WTC11 (cell line): Measurements from ENCODE around the gene PEAR1. TPM values are rescaled to one million over a fixed set of nuclear protein-coding genes. Genes with fewer than 3 reads are reported as not detected.

Experiments used
- ATAC-seq: fragments of 200-7000 bp; cut with Tn5 transposase; 2 replicates; pipeline ENCODE4 v1.10.0; 2021; ENCODE audit warnings: mild to moderate bottlenecking, moderate library complexity
- CTCF ChIA-PET: fragments of 300-600 bp; sonication (Branson Sonifier 250); formaldehyde crosslinking; loops from one replicate; lab custom pipeline; 2021; ENCODE audit warnings: antibody characterized with exemption; lab: Charles Lee
- POLR2A ChIA-PET: fragments of 350-600 bp; sonication (Branson Sonifier 250); formaldehyde crosslinking; loops from one replicate; lab custom pipeline; 2021; ENCODE audit warnings: antibody characterized with exemption; lab: Charles Lee
- DNase-seq: peaks from one replicate; pipeline ENCODE4 v3.0.0; 2021; ENCODE audit warnings: low spot score
- H3K27ac Mint-ChIP-seq: 2 replicates; pipeline ENCODE4 v1.8.0; 2021; ENCODE audit warnings: mixed read lengths
- H3K27me3 Mint-ChIP-seq: 2 replicates; pipeline ENCODE4 v1.8.0; 2021; ENCODE audit warnings: low read depth, mild to moderate bottlenecking, moderate library complexity, mixed read lengths
- H3K36me3 Mint-ChIP-seq: 2 replicates; pipeline ENCODE4 v1.8.0; 2021; ENCODE audit warnings: mixed read lengths
- H3K4me1 Mint-ChIP-seq: 2 replicates; pipeline ENCODE4 v1.8.0; 2022; ENCODE audit warnings: mixed read lengths
- H3K4me3 Mint-ChIP-seq: 2 replicates; pipeline ENCODE4 v1.8.0; 2021; ENCODE audit warnings: mild to moderate bottlenecking, moderate library complexity, mixed read lengths
- H3K9me3 Mint-ChIP-seq: 2 replicates; pipeline ENCODE4 v1.8.0; 2021; ENCODE audit warnings: mixed read lengths
- ATF3 ChIP-seq: sonication (generic); formaldehyde crosslinking; conservative IDR thresholded peaks from 2 replicates; pipeline ENCODE4 v1.8.1; 2022; ENCODE audit warnings: mild to moderate bottlenecking, missing genetic modification reagents
- E2F1 ChIP-seq: sonication (generic); formaldehyde crosslinking; IDR thresholded peaks from 2 replicates; pipeline ENCODE4 v1.8.0; 2022; ENCODE audit warnings: mild to moderate bottlenecking, missing genetic modification reagents
- E2F4 ChIP-seq: sonication (generic); formaldehyde crosslinking; IDR thresholded peaks from 2 replicates; pipeline ENCODE4 v1.8.1; 2022; ENCODE audit warnings: low read depth, mild to moderate bottlenecking, moderate library complexity, missing genetic modification reagents, borderline replicate concordance
- E2F5 ChIP-seq: sonication (generic); formaldehyde crosslinking; IDR thresholded peaks from 2 replicates; pipeline ENCODE4 v1.8.1; 2022; ENCODE audit warnings: mild to moderate bottlenecking, moderate library complexity, missing genetic modification reagents
- ESRRA ChIP-seq: sonication (generic); formaldehyde crosslinking; IDR thresholded peaks from 2 replicates; pipeline ENCODE4 v1.8.1; 2022; ENCODE audit warnings: mild to moderate bottlenecking, missing genetic modification reagents, borderline replicate concordance
- GABPB1 ChIP-seq: sonication (generic); formaldehyde crosslinking; IDR thresholded peaks from 2 replicates; pipeline ENCODE4 v1.8.1; 2023; ENCODE audit warnings: mild to moderate bottlenecking, missing genetic modification reagents
- GRHL2 ChIP-seq: fragments of 250-450 bp; sonication (Bioruptor Pico); IDR thresholded peaks from 2 replicates; pipeline ENCODE4 v1.8.0; 2022; ENCODE audit warnings: mild to moderate bottlenecking, moderate library complexity; ENCODE audit not compliant: insufficient replicate concordance, severe bottlenecking
- HMGA2 ChIP-seq: fragments of 250-450 bp; sonication (Bioruptor Pico); IDR thresholded peaks from 2 replicates; pipeline ENCODE4 v1.4.0; 2021; ENCODE audit warnings: mild to moderate bottlenecking, moderate library complexity
- IRF1 ChIP-seq: sonication (generic); formaldehyde crosslinking; IDR thresholded peaks from 2 replicates; pipeline ENCODE4 v1.8.0; 2023; ENCODE audit warnings: missing genetic modification reagents
- IRF2 ChIP-seq: sonication (generic); formaldehyde crosslinking; IDR thresholded peaks from 2 replicates; pipeline ENCODE4 v1.8.0; 2022; ENCODE audit warnings: low read depth, missing genetic modification reagents, borderline replicate concordance
- KAT7 ChIP-seq: sonication (generic); formaldehyde crosslinking; IDR thresholded peaks from 2 replicates; pipeline ENCODE4 v1.8.1; 2023; ENCODE audit warnings: missing genetic modification reagents, mild to moderate bottlenecking, borderline replicate concordance
- NR1H2 ChIP-seq: sonication (generic); formaldehyde crosslinking; IDR thresholded peaks from 2 replicates; pipeline ENCODE4 v1.9.0; 2021; ENCODE audit warnings: mild to moderate bottlenecking, moderate library complexity, missing genetic modification reagents
- PRRX2 ChIP-seq: fragments of 250-450 bp; sonication (Bioruptor Pico); IDR thresholded peaks from 2 replicates; pipeline ENCODE4 v1.8.0; 2021; ENCODE audit warnings: mild to moderate bottlenecking
- RELA ChIP-seq: sonication (generic); formaldehyde crosslinking; IDR thresholded peaks from 2 replicates; pipeline ENCODE4 v1.8.1; 2022; ENCODE audit warnings: missing genetic modification reagents, mild to moderate bottlenecking, borderline replicate concordance
- SP1 ChIP-seq: sonication (generic); formaldehyde crosslinking; conservative IDR thresholded peaks from 2 replicates; pipeline ENCODE4 v1.8.1; 2022; ENCODE audit warnings: missing genetic modification reagents
- TEAD1 ChIP-seq: sonication (generic); formaldehyde crosslinking; IDR thresholded peaks from 2 replicates; pipeline ENCODE4 v1.8.0; 2022; ENCODE audit warnings: mild to moderate bottlenecking, missing genetic modification reagents
- TEAD4 ChIP-seq: sonication (generic); formaldehyde crosslinking; IDR thresholded peaks from 2 replicates; pipeline ENCODE4 v1.8.0; 2022; ENCODE audit warnings: mild to moderate bottlenecking, missing genetic modification reagents
- TP53 ChIP-seq: sonication (generic); formaldehyde crosslinking; IDR thresholded peaks from 2 replicates; pipeline ENCODE4 v1.8.1; 2023; ENCODE audit warnings: mild to moderate bottlenecking, missing genetic modification reagents
- USF1 ChIP-seq: sonication (generic); formaldehyde crosslinking; IDR thresholded peaks from 2 replicates; pipeline ENCODE4 v1.8.0; 2022; ENCODE audit warnings: mild to moderate bottlenecking, missing genetic modification reagents
- USF2 ChIP-seq: sonication (generic); formaldehyde crosslinking; IDR thresholded peaks from 2 replicates; pipeline ENCODE4 v1.8.1; 2023; ENCODE audit warnings: mild to moderate bottlenecking, missing genetic modification reagents, moderate library complexity
- ZMAT4 ChIP-seq: fragments of 250-450 bp; sonication (Bioruptor Pico); IDR thresholded peaks from 2 replicates; pipeline ENCODE4 v1.9.0; 2021; ENCODE audit warnings: mild to moderate bottlenecking
- ZNF121 ChIP-seq: sonication (generic); formaldehyde crosslinking; IDR thresholded peaks from 2 replicates; pipeline ENCODE4 v1.8.0; 2023; ENCODE audit warnings: missing genetic modification reagents
- ZNF263 ChIP-seq: sonication (generic); formaldehyde crosslinking; IDR thresholded peaks from 2 replicates; pipeline ENCODE4 v1.8.1; 2022; ENCODE audit warnings: low read depth, mild to moderate bottlenecking, moderate library complexity, missing genetic modification reagents
- total RNA-seq: library from RNA; stranded (reverse); gene quantifications from 3 replicates; pipeline ENCODE4 v1.2.3, GENCODE V29; 2021

The PEAR1 gene
- total RNA-seq, 1 experiment from 2014 or later, result 1.6 TPM

GRCh38 chr1:156862997-156863599, 30.4 kb upstream of the PEAR1 start:
- H3K4me1 Mint-ChIP-seq, result peaks cover 24% of the 10 kb centered on the region
- H3K27ac Mint-ChIP-seq, result no peak overlapping the region
- no peak for DNase-seq
- H3K27me3 Mint-ChIP-seq, result peaks cover 83% of the 10 kb centered on the region
- TF ChIP-seq IRF1 (CRISPR knock-in tag) (no peak), GABPB1 (CRISPR knock-in tag) (no peak)
- H3K36me3 Mint-ChIP-seq, result no peaks in the 10 kb centered on the region
- ChIA-PET POLR2A (no interaction called here), CTCF (interaction anchor here (0.6 to 9.9 kb wide), 7 partner anchors 14 to 244 kb away, joined by 3 to 211 read pairs (median 47); partner anchors contain the start of genes HAPLN2 and PEAR1)
- no peak overlapping the region for H3K4me3 Mint-ChIP-seq
- ATAC-seq, result no peak
- H3K9me3 Mint-ChIP-seq, result no peaks in the 10 kb centered on the region

GRCh38 chr1:156863631-156864030, 29.9 kb upstream of the PEAR1 start:
- Mint-ChIP-seq H3K9me3 (no peaks in the 10 kb centered on the region), H3K36me3 (no peaks in the 10 kb centered on the region), H3K4me3 (no peak overlapping the region), H3K4me1 (peaks cover 21% of the 10 kb centered on the region), H3K27ac (no peak overlapping the region), H3K27me3 (peaks cover 77% of the 10 kb centered on the region)
- no peak for DNase-seq
- POLR2A ChIA-PET, result no interaction called here
- TF ChIP-seq TEAD1 (CRISPR knock-in tag) (no peak), USF1 (CRISPR knock-in tag) (no peak), E2F5 (no peak), KAT7 (CRISPR knock-in tag) (no peak), USF2 (CRISPR knock-in tag) (no peak), ATF3 (CRISPR knock-in tag) (no peak), TP53 (CRISPR knock-in tag) (no peak), IRF2 (no peak), HMGA2 (CRISPR knock-in tag) (no peak), RELA (CRISPR knock-in tag) (no peak), E2F1 (CRISPR knock-in tag) (no peak), SP1 (CRISPR knock-in tag) (no peak), ZMAT4 (CRISPR knock-in tag) (no peak), ESRRA (no peak), ZNF121 (CRISPR knock-in tag) (no peak)
- CTCF ChIA-PET, result interaction anchor here (4.6 to 9.9 kb wide), 3 partner anchors 13 to 25 kb away, joined by 47 to 211 read pairs (median 177); partner anchors contain the start of gene PEAR1
- no peak for ATAC-seq

- ATAC-seq (no peak), DNase-seq (no peak)
- H3K4me1 Mint-ChIP-seq, result peaks cover 20% of the 10 kb centered on the region
- H3K27ac Mint-ChIP-seq, result no peak overlapping the region
- ChIA-PET POLR2A (no interaction called here), CTCF (interaction anchor here (1.2 to 9.9 kb wide), 3 partner anchors 24 to 63 kb away, joined by 3 to 211 read pairs (median 7); partner anchors contain the start of gene PEAR1)
- peaks cover 68% of the 10 kb centered on the region for H3K27me3 Mint-ChIP-seq
- no peaks in the 10 kb centered on the region for H3K9me3 Mint-ChIP-seq
- no peak overlapping the region for H3K4me3 Mint-ChIP-seq
- no peaks in the 10 kb centered on the region for H3K36me3 Mint-ChIP-seq
- TF ChIP-seq GRHL2 (no peak), ZNF263 (CRISPR knock-in tag) (no peak), NR1H2 (CRISPR knock-in tag) (no peak), KAT7 (CRISPR knock-in tag) (no peak), E2F4 (CRISPR knock-in tag) (no peak), ATF3 (CRISPR knock-in tag) (no peak), PRRX2 (CRISPR knock-in tag) (no peak), TEAD4 (no peak)
Measured at GRCh38 chr1:156864796-156865195, 28.7 kb upstream of the PEAR1 start.
